Small intestine (tissue), 16 donors: Measurements from ENCODE around the gene TTYH1. TPM values are rescaled to one million over a fixed set of nuclear protein-coding genes. Genes with fewer than 3 reads are reported as not detected.
A peak's percentile ranks its signal among the peaks of the same experiment; 100 is the strongest.
"Not testable (repeated sequence)": the region's sequence is repeated elsewhere in the genome, so short reads cannot be mapped to it uniquely, and the experiment has no call there.

Experiments used
- DNase-seq, 2 donors: peaks; one replicate each; pipeline versions ENCODE4 v3.0.0 to v3.0.0-alpha.2; 2013
- FAIRE-seq: peaks from 2 replicates; lab custom pipeline; 2012; peaks lifted over from hg19 to GRCh38; lab: Jason Lieb, UNC
- H3K27ac ChIP-seq, 3 donors: one replicate each; pipeline ENCODE4 v1.5.1; 2013; ENCODE audit warnings: low read length in 2 of 3, mild to moderate bottlenecking in 2 of 3, control low read depth in 1 of 3, inconsistent platforms in 1 of 3, low read depth in 1 of 3, moderate library complexity in 1 of 3
- H3K27me3 ChIP-seq, 3 donors: one replicate each; pipeline ENCODE4 v1.6.1; 2013; ENCODE audit warnings: low read length in 3 of 3, inconsistent platforms in 1 of 3; ENCODE audit not compliant: control insufficient read depth in 3 of 3, insufficient read depth in 3 of 3
- H3K36me3 ChIP-seq, 3 donors: one replicate each; pipeline ENCODE4 v1.6.1; 2013; ENCODE audit warnings: low read length in 3 of 3, inconsistent platforms in 1 of 3, low read depth in 1 of 3, mild to moderate bottlenecking in 1 of 3, moderate library complexity in 1 of 3; ENCODE audit not compliant: control insufficient read depth in 3 of 3, insufficient read depth in 2 of 3
- H3K4me1 ChIP-seq, 3 donors: one replicate each; pipeline ENCODE4 v1.6.1; 2013; ENCODE audit warnings: low read length in 2 of 3, inconsistent platforms in 1 of 3, low read depth in 1 of 3, mild to moderate bottlenecking in 1 of 3, moderate library complexity in 1 of 3; ENCODE audit not compliant: control insufficient read depth in 3 of 3, insufficient read depth in 2 of 3
- H3K4me3 ChIP-seq, 3 donors: one replicate each; pipeline ENCODE4 v1.5.1; 2013; ENCODE audit warnings: low read length in 3 of 3, control low read depth in 1 of 3, inconsistent platforms in 1 of 3, low read depth in 1 of 3, mild to moderate bottlenecking in 1 of 3, moderate library complexity in 1 of 3
- H3K9me3 ChIP-seq, 2 donors: one replicate each; pipeline ENCODE4 v1.6.1; 2013; ENCODE audit warnings: low read depth in 1 of 2, low read length in 1 of 2; ENCODE audit not compliant: control insufficient read depth in 2 of 2, insufficient read depth in 1 of 2
- WGBS, 3 donors: extraction: QIAGEN DNeasy Blood & Tissue Kit; methylation state at CpG; one replicate each; pipeline ENCODE4 v1.1.7; 2013; 5-methylcytosine and 5-hydroxymethylcytosine counted together
- long read RNA-seq, 10 donors: transcript quantifications; one replicate each; lab custom pipeline, GENCODE V29; 2026
- polyA plus RNA-seq, 4 donors: library from polyadenylated mRNA; stranded (reverse) in 3 of 4; unstranded in 1 of 4; fragments of 200-250 nt in 3 of 4; fragments of 120-200 nt in 1 of 4; gene quantifications; one replicate each; pipeline versions ENCODE4 v1.2.1 to v1.2.3, GENCODE V29; 2013
- donor health status: healthy with polysubstance abuse.
- donor health status: control.
- donor health status: control.
- donor health status: Bipolar disorder and iron deficiency.
- donor health status: healthy.

The TTYH1 gene
- polyA plus RNA-seq, result 10 to 100 TPM in 1 of 4 donors, 1 to 10 TPM in 1, not detected in 2; 1.5 to 10.1 TPM
- long read RNA-seq, donor 1, partial matches to known transcripts, result 0 of 6 reads
- long read RNA-seq, donor 1, other reads (novel, unspliced or antisense), result 0 of 6 reads
- long read RNA-seq, donor 2, partial matches to known transcripts, result 0 of 1 reads
- long read RNA-seq, donor 2, other reads (novel, unspliced or antisense), result 0 of 1 reads
- long read RNA-seq, donor 3, result 0 reads
- long read RNA-seq, donor 4, result 0 reads
- long read RNA-seq, donor 5, partial matches to known transcripts, result 0 of 1 reads
- long read RNA-seq, donor 5, other reads (novel, unspliced or antisense), result 0 of 1 reads
- long read RNA-seq, donor 6, result 0 reads
- long read RNA-seq, donor 7, result 0 reads
- long read RNA-seq, donor 8, partial matches to known transcripts, result 0 of 1 reads
- long read RNA-seq, donor 8, other reads (novel, unspliced or antisense), result 0 of 1 reads
- long read RNA-seq, donor 9, partial matches to known transcripts, result 0 of 1 reads
- long read RNA-seq, donor 9, other reads (novel, unspliced or antisense), result 0 of 1 reads
- long read RNA-seq, donor 10, transcript TTYH1-202 (14 exons, 1,885 nt), result major isoform, 5 of 7 reads
- long read RNA-seq, donor 10, partial matches to known transcripts, result 0 of 7 reads
- long read RNA-seq, donor 10, other reads (novel, unspliced or antisense), result 0 of 7 reads

DNA sequence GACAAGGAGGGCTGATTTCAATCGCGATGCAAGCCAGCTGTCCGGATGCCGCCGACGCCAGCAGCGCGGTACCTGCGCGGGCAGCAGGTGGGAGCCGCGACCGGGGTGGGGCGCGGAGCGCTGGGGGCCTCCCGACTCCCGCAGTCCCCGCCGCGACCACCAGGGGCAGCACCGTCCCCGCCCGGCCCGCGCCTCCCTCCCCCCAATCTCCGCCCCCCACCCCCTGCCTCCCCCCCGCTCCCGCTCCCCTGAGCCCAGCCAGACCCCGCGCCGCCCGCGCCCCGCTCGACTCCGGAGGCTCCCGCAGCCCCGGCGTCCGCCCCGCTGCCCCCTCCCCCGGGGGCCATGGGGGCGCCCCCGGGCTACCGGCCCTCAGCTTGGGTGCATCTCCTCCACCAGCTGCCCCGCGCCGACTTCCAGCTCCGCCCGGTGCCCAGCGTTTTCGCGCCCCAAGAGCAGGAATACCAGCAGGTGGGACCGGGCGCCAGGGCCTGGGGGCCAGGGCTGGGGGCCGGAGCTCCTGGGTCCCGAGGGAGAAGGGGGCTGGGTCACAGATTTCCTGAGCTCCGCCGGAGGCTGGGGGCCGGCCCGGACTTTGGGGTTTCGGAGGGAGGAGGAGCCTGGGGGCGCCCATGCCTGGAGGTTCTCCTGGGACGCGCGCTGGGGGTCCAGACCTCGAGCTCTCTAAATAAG is at the start of gene TTYH1:
TTYH1 (plus strand) TSS at position 257 of the 693 bp plus-strand sequence; CDS start at position 346, 89 bp downstream.
- WGBS, 3 donors, result 3 to 10% (median 5%) methylated on average over 43 to 68 of the region's 68 CpGs
- no peak for DNase-seq
- Histone ChIP-seq H3K9me3 (no peaks in the 10 kb centered on the region), H3K27me3 (peaks cover 2 to 34% (median 24%) of the 10 kb centered on the region in 3 donors), H3K4me1 (peaks cover 0 to 15% (median 0%) of the 10 kb centered on the region in 3 donors), H3K36me3 (no peaks in the 10 kb centered on the region), H3K27ac (no peak within 1 kb of the TSS), H3K4me3 (peak within 1 kb of the TSS in 1 of 3 donors; percentile 32)
- FAIRE-seq, result no peak

DNA sequence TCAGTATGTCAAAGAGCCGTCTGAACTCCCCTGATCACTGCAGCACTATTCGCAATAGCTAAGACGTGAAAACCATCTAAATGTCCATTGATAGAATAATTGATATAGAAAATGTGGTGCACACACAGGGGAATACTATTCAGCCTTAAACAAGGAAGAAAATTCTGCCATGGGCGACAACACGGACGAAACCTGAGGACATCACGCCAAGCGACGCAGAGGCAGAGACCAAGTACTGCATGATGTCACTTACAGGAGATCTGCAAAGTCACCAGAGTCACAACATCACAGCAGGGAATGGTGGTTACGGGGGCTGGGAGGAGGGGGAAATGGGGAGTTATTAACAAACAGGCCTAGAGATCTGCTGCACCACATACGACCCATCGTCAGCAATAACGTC is 49.5 kb upstream of the TTYH1 start:
- WGBS, 3 donors, result 86 to 91% (median 89%) methylated on average over 12 to 13 of the region's 13 CpGs
- not testable (repeated sequence) for H3K36me3 ChIP-seq, FAIRE-seq, H3K27ac ChIP-seq, H3K9me3 ChIP-seq, H3K4me1 ChIP-seq, DNase-seq, H3K27me3 ChIP-seq, H3K4me3 ChIP-seq

DNA sequence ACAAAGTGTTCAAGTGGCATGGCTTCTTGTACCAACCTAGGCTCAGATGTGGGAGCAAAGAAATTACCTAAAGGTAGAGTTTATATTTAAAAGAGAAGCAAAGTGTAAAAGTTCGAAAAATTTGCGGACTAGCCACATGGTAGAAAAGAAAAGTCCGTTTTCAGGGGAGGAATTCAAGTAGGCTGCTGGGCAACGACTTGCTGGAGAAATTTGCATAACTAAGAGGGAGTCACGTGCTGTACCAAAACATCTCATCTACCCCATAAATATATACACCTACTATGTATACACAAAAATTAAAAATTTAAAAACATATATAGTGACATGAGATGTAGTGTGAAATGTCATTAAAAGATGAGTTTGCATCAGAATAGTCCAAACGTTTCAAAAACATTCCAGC is 48.5 kb upstream of the TTYH1 start:
- H3K4me3 ChIP-seq, result no peak overlapping the region
- FAIRE-seq (no peak), DNase-seq (no peak)
- no peaks in the 10 kb centered on the region for H3K27me3 ChIP-seq
- no peaks in the 10 kb centered on the region for H3K36me3 ChIP-seq
- no peak overlapping the region for H3K27ac ChIP-seq
- no peaks in the 10 kb centered on the region for H3K9me3 ChIP-seq
- no peaks in the 10 kb centered on the region for H3K4me1 ChIP-seq
- WGBS, 3 donors, result 48 to 63% (median 61%) methylated on average over 6 of the region's 6 CpGs

DNA sequence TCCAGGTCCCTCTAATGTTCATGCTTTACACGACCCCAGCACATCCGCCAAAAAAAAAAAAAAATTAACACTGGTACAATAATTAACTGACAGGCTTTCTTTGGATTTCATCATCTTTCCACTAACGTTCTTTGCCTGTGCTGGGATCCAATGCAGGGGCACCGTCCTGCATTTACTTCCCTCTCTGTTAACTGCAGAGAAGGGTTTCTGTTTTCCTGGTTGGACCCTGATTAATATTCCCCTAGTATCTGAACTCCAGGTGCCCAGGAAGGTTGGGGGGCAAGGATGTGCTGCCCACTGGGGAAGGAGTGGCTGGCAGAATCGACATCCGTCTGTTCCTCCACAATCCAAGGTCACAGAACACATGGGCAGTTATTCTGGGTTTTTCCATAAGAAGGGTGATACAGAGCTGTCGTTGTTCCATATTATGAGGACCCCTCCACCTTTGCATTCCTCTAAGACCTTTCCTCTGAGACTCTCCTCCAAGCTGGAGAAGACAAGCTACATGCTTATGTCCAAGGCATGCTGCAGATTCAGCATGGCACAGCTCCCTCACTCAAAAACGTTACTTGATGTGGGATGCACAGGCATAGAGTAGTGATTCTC is 46.1 kb upstream of the TTYH1 start:
- peak overlapping the region in 1 of 3 donors; percentile 33 for H3K27ac ChIP-seq
- no peaks in the 10 kb centered on the region for H3K9me3 ChIP-seq
- H3K27me3 ChIP-seq, result no peaks in the 10 kb centered on the region
- no peaks in the 10 kb centered on the region for H3K36me3 ChIP-seq
- no peak overlapping the region for H3K4me3 ChIP-seq
- DNase-seq (no peak), FAIRE-seq (no peak)
- H3K4me1 ChIP-seq, result no peaks in the 10 kb centered on the region
- 52 to 55% (median 53%) methylated on average over 8 of the region's 8 CpGs for WGBS, 3 donors

DNA sequence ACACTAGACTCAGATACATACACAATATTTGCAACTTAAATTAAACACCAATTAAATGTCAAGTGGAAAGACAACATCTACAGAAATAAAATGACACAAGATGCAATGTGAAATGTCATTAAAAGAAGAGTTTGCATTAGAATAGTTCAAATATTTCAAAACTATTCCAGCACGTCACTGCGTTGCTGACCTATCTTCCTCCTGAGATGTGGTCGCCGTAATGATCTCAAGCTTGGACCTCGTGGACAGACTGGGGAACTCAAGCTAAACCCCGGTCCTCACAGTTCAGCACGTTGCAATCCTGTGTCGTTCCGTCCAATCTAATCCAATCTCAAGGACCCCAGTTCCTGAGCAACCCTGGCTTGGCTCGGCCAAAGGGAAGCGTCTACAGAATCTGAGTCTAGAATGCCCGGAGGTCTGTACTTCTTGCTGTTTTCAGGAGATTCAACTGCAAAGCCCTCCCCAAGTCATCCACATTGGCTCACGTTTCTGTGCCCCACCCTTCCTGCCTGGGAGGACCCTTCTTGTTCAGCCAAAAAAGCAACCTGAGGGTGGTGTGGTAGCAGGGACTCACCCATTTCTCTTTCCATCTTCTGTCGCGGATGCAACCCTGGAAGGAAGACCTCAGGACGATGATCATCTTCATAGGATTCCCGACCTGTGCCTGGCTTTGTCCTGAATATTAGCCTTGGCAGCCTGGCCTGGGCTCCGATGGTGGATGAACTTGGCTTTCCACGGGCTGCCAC is 45.4 kb upstream of the TTYH1 start:
- DNase-seq, H3K36me3 ChIP-seq, FAIRE-seq, H3K4me3 ChIP-seq, H3K4me1 ChIP-seq, H3K27me3 ChIP-seq, H3K9me3 ChIP-seq: not testable (repeated sequence)
- 59 to 73% (median 60%) methylated on average over 13 to 15 of the region's 19 CpGs for WGBS, 3 donors
- peak overlapping the region in 1 of 3 donors; percentile 70 for H3K27ac ChIP-seq

DNA sequence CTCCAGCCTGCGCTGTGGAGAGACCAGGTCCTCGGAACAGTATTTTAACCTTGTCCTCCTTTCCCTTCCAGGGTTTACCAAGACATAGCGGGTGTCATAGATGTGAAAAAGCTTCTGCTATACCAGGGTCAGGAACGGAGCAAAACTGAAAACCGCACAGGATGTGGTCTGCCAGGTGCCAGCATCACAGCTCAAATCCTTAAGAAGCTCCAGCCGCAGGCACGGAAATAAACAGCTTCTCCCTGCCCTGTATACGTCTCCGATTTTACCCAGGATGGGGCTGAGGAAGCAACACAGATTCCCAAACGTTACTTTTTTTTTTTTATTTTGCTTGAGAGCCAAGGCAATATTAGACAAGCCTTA is 44.8 kb upstream of the TTYH1 start:
- H3K4me3 ChIP-seq, H3K27me3 ChIP-seq, H3K27ac ChIP-seq, H3K36me3 ChIP-seq, H3K4me1 ChIP-seq, H3K9me3 ChIP-seq, FAIRE-seq: not testable (repeated sequence)
- DNase-seq, result peak in 1 of 2 donors; percentile 28
- WGBS, 3 donors, result 59 to 72% (median 61%) methylated on average over 7 to 8 of the region's 10 CpGs

DNA sequence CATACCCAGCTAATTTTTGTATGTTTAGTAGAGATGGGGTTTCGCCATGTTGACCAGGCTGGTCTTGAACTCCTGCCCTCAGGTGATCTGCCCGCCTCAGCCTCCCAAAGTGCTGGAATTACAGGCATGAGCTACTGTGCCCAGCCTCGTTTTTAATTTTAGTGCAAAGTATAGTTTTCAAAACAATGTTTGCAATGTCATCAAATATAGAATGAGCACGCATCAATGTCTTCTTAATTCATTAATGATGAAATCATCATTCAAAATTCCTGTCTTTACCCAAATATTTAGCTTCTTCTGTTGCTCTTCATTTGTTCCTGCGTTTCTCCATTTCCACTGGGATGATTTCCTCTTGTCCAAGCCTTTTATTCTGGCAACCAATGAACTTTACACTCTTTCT is 43.8 kb upstream of the TTYH1 start:
- H3K27ac ChIP-seq, H3K9me3 ChIP-seq, FAIRE-seq, H3K4me1 ChIP-seq, H3K36me3 ChIP-seq, DNase-seq, H3K4me3 ChIP-seq, H3K27me3 ChIP-seq: not testable (repeated sequence)
- 73 to 86% (median 75%) methylated on average over 5 of the region's 5 CpGs for WGBS, 3 donors
